Neural progenitor cell (in vitro differentiated cells): ENCODE results near the gene DDX4. TPM values are rescaled to one million over a fixed set of nuclear protein-coding genes. Genes with fewer than 3 reads are reported as not detected.

ENCODE experiments used
- DNase-seq: peaks from one replicate; pipeline ENCODE4 v3.0.0-alpha.2; 2016; ENCODE audit warnings: low spot score
- H2AFZ ChIP-seq: fragments of 200-600 bp; sonication (generic); replicated peaks from 2 replicates; pipeline ENCODE4 v1.6.1; 2016; ENCODE audit warnings: antibody characterized with exemption
- H3F3A ChIP-seq: fragments of 200-600 bp; sonication (generic); 2 replicates; pipeline ENCODE4 v1.6.1; 2016; ENCODE audit warnings: antibody characterized with exemption, low read depth
- H3K27ac ChIP-seq: fragments of 200-600 bp; sonication (generic); 2 replicates; pipeline ENCODE4 v1.5.1; 2016; ENCODE audit warnings: mild to moderate bottlenecking
- H3K27me3 ChIP-seq: fragments of 200-600 bp; sonication (generic); 2 replicates; pipeline ENCODE4 v1.6.1; 2016; ENCODE audit warnings: mild to moderate bottlenecking, moderate library complexity
- H3K36me3 ChIP-seq: fragments of 200-600 bp; sonication (generic); 2 replicates; pipeline ENCODE4 v1.5.1; 2016
- H3K4me1 ChIP-seq: fragments of 200-600 bp; sonication (generic); 2 replicates; pipeline ENCODE4 v1.6.1; 2016; ENCODE audit warnings: mixed run types
- H3K4me2 ChIP-seq: fragments of 200-600 bp; sonication (generic); 2 replicates; pipeline ENCODE4 v1.6.1; 2016
- H3K4me3 ChIP-seq: fragments of 200-600 bp; sonication (generic); 2 replicates; pipeline ENCODE4 v1.5.1; 2016
- H3K79me2 ChIP-seq: fragments of 200-600 bp; sonication (generic); 2 replicates; pipeline ENCODE4 v1.6.1; 2016; ENCODE audit warnings: low read depth
- H3K9ac ChIP-seq: fragments of 200-600 bp; sonication (generic); 2 replicates; pipeline ENCODE4 v1.6.1; 2016
- H3K9me3 ChIP-seq: fragments of 200-600 bp; sonication (generic); 2 replicates; pipeline ENCODE4 v1.5.1; 2016; ENCODE audit warnings: low read depth
- H4K20me1 ChIP-seq: fragments of 200-600 bp; sonication (generic); 2 replicates; pipeline ENCODE4 v1.6.1; 2016; ENCODE audit warnings: low read depth
- H3K27ac Mint-ChIP-seq: 3 replicates; pipeline ENCODE4 v1.8.0; 2021; ENCODE audit warnings: mixed read lengths
- H3K27me3 Mint-ChIP-seq: 2 replicates; pipeline ENCODE4 v1.8.0; 2022; ENCODE audit warnings: low read depth, mild to moderate bottlenecking, inconsistent platforms, moderate library complexity, mixed read lengths; ENCODE audit not compliant: insufficient read depth
- H3K36me3 Mint-ChIP-seq: 3 replicates; pipeline ENCODE4 v1.8.0; 2021; ENCODE audit warnings: mixed read lengths
- H3K4me1 Mint-ChIP-seq: 3 replicates; pipeline ENCODE4 v1.8.0; 2021; ENCODE audit warnings: mixed read lengths
- H3K4me3 Mint-ChIP-seq: 3 replicates; pipeline ENCODE4 v1.8.0; 2021; ENCODE audit warnings: mild to moderate bottlenecking, moderate library complexity, mixed read lengths
- H3K9me3 Mint-ChIP-seq: 3 replicates; pipeline ENCODE4 v1.8.0; 2020; ENCODE audit warnings: mixed read lengths
- CTCF ChIP-seq: fragments of 200-600 bp; sonication (generic); IDR thresholded peaks from 2 replicates; pipeline ENCODE4 v1.5.1; 2017; ENCODE audit warnings: antibody characterized with exemption, mild to moderate bottlenecking
- EZH2 ChIP-seq: fragments of 200-600 bp; sonication (generic); IDR thresholded peaks from 2 replicates; pipeline ENCODE4 v1.6.1; 2017; ENCODE audit warnings: antibody characterized with exemption, mild to moderate bottlenecking, moderate library complexity
- EZH2phosphoT487 ChIP-seq: fragments of 200-600 bp; sonication (generic); IDR thresholded peaks from 2 replicates; pipeline ENCODE4 v1.6.1; 2017; ENCODE audit warnings: antibody characterized with exemption
- total RNA-seq: library from RNA; depleted of rRNA; stranded (reverse); fragments of >200 nt; gene quantifications from 2 replicates; pipeline ENCODE4 v1.2.3, GENCODE V29; 2015; ENCODE audit warnings: low replicate concordance

DDX4 gene
- total RNA-seq, 1 donor from 2014 or later, result not detected

GRCh38 chr5:55712023-55712859 is 25.6 kb upstream of the DDX4 start, which contains the start of gene SLC38A9:
SLC38A9 (minus strand) TSS chr5:55712324; CDS start chr5:55697958, 14,366 bp downstream.
- peak within 1 kb of the TSS; percentile 100 for H3K4me3 Mint-ChIP-seq
- DNase-seq, result peak; percentile 97
- H3K27me3 Mint-ChIP-seq, result peaks cover 8% of the 10 kb centered on the region
- no peaks in the 10 kb centered on the region for H3K36me3 Mint-ChIP-seq
- peak within 1 kb of the TSS; percentile 97 for H3K27ac Mint-ChIP-seq
- Histone ChIP-seq H3K79me2 (peaks cover 30% of the 10 kb centered on the region), H3K4me1 (peaks cover 5% of the 10 kb centered on the region), H3K27me3 (no peaks in the 10 kb centered on the region), H3K36me3 (no peaks in the 10 kb centered on the region), H3K9me3 (no peaks in the 10 kb centered on the region), H3K4me2 (peak within 1 kb of the TSS; percentile 92), H4K20me1 (no peaks in the 10 kb centered on the region), H3K4me3 (peak within 1 kb of the TSS; percentile 94), H3F3A (no peaks in the 10 kb centered on the region), H3K27ac (no peak within 1 kb of the TSS), H2AFZ (peak within 1 kb of the TSS; percentile 96), H3K9ac (peak within 1 kb of the TSS; percentile 61)
- H3K9me3 Mint-ChIP-seq, result peaks cover 12% of the 10 kb centered on the region
- H3K4me1 Mint-ChIP-seq, result peaks cover 16% of the 10 kb centered on the region
- TF ChIP-seq EZH2, result no peak
- no peak for TF ChIP-seq EZH2phosphoT487
- no peak for TF ChIP-seq CTCF

- no peak overlapping the region for H3K4me3 ChIP-seq
- H3K27ac Mint-ChIP-seq, result no peak overlapping the region
- no peak overlapping the region for H2AFZ ChIP-seq
- H3K9me3 ChIP-seq, result no peaks in the 10 kb centered on the region
- no peaks in the 10 kb centered on the region for H3F3A ChIP-seq
- no peak overlapping the region for H3K4me2 ChIP-seq
- TF ChIP-seq EZH2, result no peak
- TF ChIP-seq EZH2phosphoT487, result no peak
- TF ChIP-seq CTCF, result no peak
- H3K4me1 Mint-ChIP-seq, result peaks cover 16% of the 10 kb centered on the region
- no peak overlapping the region for H3K27ac ChIP-seq
- no peak for DNase-seq
- no peaks in the 10 kb centered on the region for H3K27me3 ChIP-seq
- no peaks in the 10 kb centered on the region for H3K36me3 ChIP-seq
- H3K4me1 ChIP-seq, result peaks cover 5% of the 10 kb centered on the region
- no peak overlapping the region for H3K9ac ChIP-seq
- H3K27me3 Mint-ChIP-seq, result peaks cover 8% of the 10 kb centered on the region
- H3K79me2 ChIP-seq, result peaks cover 15% of the 10 kb centered on the region
- H3K36me3 Mint-ChIP-seq, result peaks cover 2% of the 10 kb centered on the region
- peaks cover 16% of the 10 kb centered on the region for H3K9me3 Mint-ChIP-seq
- H4K20me1 ChIP-seq, result no peaks in the 10 kb centered on the region
- peak overlapping the region; percentile 3 for H3K4me3 Mint-ChIP-seq
These were observed 24.0 kb upstream of the DDX4 start for GRCh38 chr5:55713871-55714270.

GRCh38 chr5:55714339-55714738 is 23.5 kb upstream of the DDX4 start:
- no peaks in the 10 kb centered on the region for H3F3A ChIP-seq
- no peak overlapping the region for H3K27ac ChIP-seq
- H3K4me1 ChIP-seq, result peaks cover 5% of the 10 kb centered on the region
- no peaks in the 10 kb centered on the region for H3K36me3 ChIP-seq
- no peak overlapping the region for H3K4me3 Mint-ChIP-seq
- peaks cover 2% of the 10 kb centered on the region for H3K36me3 Mint-ChIP-seq
- no peaks in the 10 kb centered on the region for H4K20me1 ChIP-seq
- H3K27me3 ChIP-seq, result no peaks in the 10 kb centered on the region
- H3K27me3 Mint-ChIP-seq, result peaks cover 8% of the 10 kb centered on the region
- no peak overlapping the region for H3K27ac Mint-ChIP-seq
- H2AFZ ChIP-seq, result no peak overlapping the region
- H3K9me3 ChIP-seq, result no peaks in the 10 kb centered on the region
- peaks cover 14% of the 10 kb centered on the region for H3K79me2 ChIP-seq
- TF ChIP-seq EZH2, result no peak
- TF ChIP-seq EZH2phosphoT487, result no peak
- no peak for TF ChIP-seq CTCF
- no peak overlapping the region for H3K9ac ChIP-seq
- peaks cover 19% of the 10 kb centered on the region for H3K9me3 Mint-ChIP-seq
- H3K4me1 Mint-ChIP-seq, result peaks cover 16% of the 10 kb centered on the region
- no peak for DNase-seq
- H3K4me3 ChIP-seq, result no peak overlapping the region
- H3K4me2 ChIP-seq, result no peak overlapping the region
